Measurements from ENCODE around the gene PACRG. TPM values are rescaled to one million over a fixed set of nuclear protein-coding genes. Genes with fewer than 3 reads are reported as not detected.

Gene PACRG
- total and polyA plus RNA-seq, 8 donors: 1.5 to 6.8 (median 4.6) TPM

GRCh38 chr6:162882801-162883481 lies 155.2 kb downstream of the PACRG start:
- ATAC-seq (no peak), DNase-seq (peak in 1 of 4 donors; percentile 6)
- H3K4me3 ChIP-seq: no peak overlapping the region
- H3K36me3 ChIP-seq: no peaks in the 10 kb centered on the region
- H3K4me1 ChIP-seq: no peaks in the 10 kb centered on the region
- no peak for TF ChIP-seq CTCF (IDR thresholded peaks at IDR 0.05)
- H3K27me3 ChIP-seq: no peaks in the 10 kb centered on the region
- H3K27ac ChIP-seq: no peak overlapping the region
- no peaks in the 10 kb centered on the region for H3K9me3 ChIP-seq
- intact Hi-C loops (cut with DNase I): no loop called here

GRCh38 chr6:162887981-162888689 lies 160.4 kb downstream of the PACRG start:
- no peak overlapping the region for H3K27ac ChIP-seq
- no peaks in the 10 kb centered on the region for H3K4me1 ChIP-seq
- H3K9me3 ChIP-seq: no peaks in the 10 kb centered on the region
- DNase-seq: no peak
- no peaks in the 10 kb centered on the region for H3K36me3 ChIP-seq
- no peaks in the 10 kb centered on the region for H3K27me3 ChIP-seq
- intact Hi-C loops (cut with DNase I): no loop called here
- H3K4me3 ChIP-seq: no peak overlapping the region
- no peak for ATAC-seq
- TF ChIP-seq CTCF (IDR thresholded peaks at IDR 0.05): no peak

GRCh38 chr6:162889303-162889702 lies 161.5 kb downstream of the PACRG start:
- no peak overlapping the region for H3K4me3 ChIP-seq
- no peaks in the 10 kb centered on the region for H3K9me3 ChIP-seq
- no peak for TF ChIP-seq CTCF (IDR thresholded peaks at IDR 0.05)
- H3K4me1 ChIP-seq: no peaks in the 10 kb centered on the region
- ATAC-seq: no peak
- DNase-seq: no peak
- no peaks in the 10 kb centered on the region for H3K27me3 ChIP-seq
- H3K27ac ChIP-seq: no peak overlapping the region
- intact Hi-C loops (cut with DNase I): no loop called here
- no peaks in the 10 kb centered on the region for H3K36me3 ChIP-seq

- no peak for ATAC-seq
Observed at GRCh38 chr6:162898011-162898410, 170.2 kb downstream of the PACRG start.

More at GRCh38 chr6:162898011-162898410, 170.2 kb downstream of the PACRG start:
- Histone ChIP-seq H3K27me3 (no peaks in the 10 kb centered on the region), H3K27ac (no peak overlapping the region), H3K36me3 (no peaks in the 10 kb centered on the region), H3K4me3 (no peak overlapping the region), H3K9me3 (no peaks in the 10 kb centered on the region), H3K4me1 (no peaks in the 10 kb centered on the region)
- DNase-seq: no peak
- intact Hi-C loops (cut with DNase I): no loop called here
- TF ChIP-seq CTCF (IDR thresholded peaks at IDR 0.05): no peak

Measured in left lung (tissue), 10 donors.